ENCODE data around the gene LHX8.

Gene LHX8

DNA sequence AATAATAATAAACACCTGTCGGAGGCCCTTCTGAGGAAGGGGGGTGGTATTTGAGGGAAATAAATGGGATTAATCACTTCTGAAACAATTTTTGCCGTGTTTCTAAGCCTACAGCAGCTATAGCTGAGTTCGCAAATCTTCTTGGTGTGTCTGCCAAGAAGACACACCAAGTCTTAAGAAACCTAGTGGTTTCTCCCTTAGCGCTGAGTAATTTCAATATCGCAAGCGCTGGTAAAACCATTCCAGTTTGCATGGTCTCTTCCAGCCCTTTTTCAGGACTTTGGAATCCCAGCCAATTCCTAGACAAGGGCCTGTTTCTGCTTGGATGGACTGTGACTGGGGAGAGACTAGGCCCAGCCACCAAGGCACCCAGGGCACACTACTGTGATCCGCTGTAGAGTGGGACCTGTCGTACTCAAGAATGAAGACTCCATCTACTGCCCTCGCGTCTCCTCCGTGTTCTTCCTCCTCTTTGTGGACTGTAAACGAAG lies 7.5 kb upstream of the LHX8 start:
- no peaks in the 10 kb centered on the region for H3K4me1 Mint-ChIP-seq
- ATAC-seq (replicated peaks; ENCODE audit: extremely low read depth, poor library complexity, severe bottlenecking), result no peak
- no peak overlapping the region for H3K27ac Mint-ChIP-seq (ENCODE audit: low read depth)
- peaks cover 67% of the 10 kb centered on the region for H3K27me3 Mint-ChIP-seq
- H3K9me3 Mint-ChIP-seq, result no peaks in the 10 kb centered on the region
- no peaks in the 10 kb centered on the region for H3K36me3 Mint-ChIP-seq (ENCODE audit: insufficient read depth)
- DNase-seq (ENCODE audit: low spot score in 2 of 2), result no peak
- H3K4me3 Mint-ChIP-seq, result no peak overlapping the region

GRCh38 chr1:75127916-75128717 lies 6.1 kb upstream of the LHX8 start:
- H3K9me3 Mint-ChIP-seq, result peaks cover 6% of the 10 kb centered on the region
- H3K36me3 Mint-ChIP-seq (ENCODE audit: insufficient read depth), result no peaks in the 10 kb centered on the region
- peaks cover 81% of the 10 kb centered on the region for H3K27me3 Mint-ChIP-seq
- H3K4me3 Mint-ChIP-seq, result no peak overlapping the region
- H3K27ac Mint-ChIP-seq (ENCODE audit: low read depth), result no peak overlapping the region
- no peak for DNase-seq (ENCODE audit: low spot score in 2 of 2)
- H3K4me1 Mint-ChIP-seq, result no peaks in the 10 kb centered on the region
- ATAC-seq (replicated peaks; ENCODE audit: extremely low read depth, poor library complexity, severe bottlenecking), result no peak

DNA sequence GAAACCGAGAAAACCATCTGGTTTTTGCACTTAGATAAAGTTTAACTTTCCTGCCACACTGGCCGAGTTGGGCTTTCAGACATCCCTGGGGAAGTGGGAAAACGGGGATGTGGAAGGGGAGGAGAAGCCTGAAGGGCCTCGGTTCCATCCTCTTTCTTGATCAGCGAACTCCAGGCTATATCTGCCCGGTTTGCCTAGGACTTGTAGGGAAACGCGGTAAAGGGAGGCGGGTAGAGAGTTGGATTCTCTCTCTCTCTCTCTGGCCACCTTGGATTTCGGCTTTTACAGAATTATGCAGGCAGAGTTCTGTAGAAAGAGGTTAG lies 4.6 kb upstream of the LHX8 start:
- DNase-seq (ENCODE audit: low spot score in 2 of 2) (no peak), ATAC-seq (replicated peaks; ENCODE audit: extremely low read depth, poor library complexity, severe bottlenecking) (no peak)
- Mint-ChIP-seq H3K27ac (ENCODE audit: low read depth) (no peak overlapping the region), H3K36me3 (ENCODE audit: insufficient read depth) (no peaks in the 10 kb centered on the region), H3K4me1 (no peaks in the 10 kb centered on the region), H3K9me3 (peaks cover 6% of the 10 kb centered on the region), H3K27me3 (peaks cover 94% of the 10 kb centered on the region), H3K4me3 (no peak overlapping the region)

DNA sequence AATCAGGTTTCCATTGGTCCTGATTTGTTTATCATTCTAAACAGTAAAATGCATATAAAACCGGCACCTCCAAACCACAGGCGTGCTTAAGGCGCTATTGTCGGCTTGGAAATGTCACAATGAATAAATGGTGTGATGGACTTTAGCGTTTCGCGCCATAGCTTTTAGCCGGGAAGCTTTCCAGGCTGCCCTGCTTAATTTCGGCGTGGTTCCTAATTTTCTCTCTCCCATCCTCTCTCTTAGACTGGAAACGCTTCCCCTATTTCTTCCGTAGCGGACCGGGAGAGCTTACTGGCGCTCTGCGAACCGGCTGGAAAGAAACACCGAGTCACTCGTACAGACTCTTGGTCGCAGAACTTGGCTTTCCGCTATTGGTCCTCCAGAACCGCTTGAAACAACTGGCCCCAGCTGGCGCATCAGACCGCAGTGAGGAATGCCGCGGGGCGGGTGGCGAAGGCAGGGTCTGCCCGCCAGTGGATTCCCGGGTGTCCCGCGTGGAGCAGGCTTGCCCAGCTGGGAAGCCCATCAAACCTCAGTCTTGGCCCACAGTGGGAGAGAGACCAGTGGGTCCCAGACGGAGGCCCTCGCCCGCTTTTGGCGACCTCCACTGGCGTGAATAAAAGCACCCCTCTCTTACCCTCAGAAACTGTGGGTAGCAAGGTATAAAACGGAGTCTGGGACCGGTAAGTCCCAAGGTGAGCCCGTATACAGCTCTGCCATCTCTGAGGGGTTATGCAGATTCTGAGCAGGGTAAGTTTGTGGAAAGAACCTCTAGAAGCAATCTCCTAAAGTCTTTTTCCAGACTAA lies 4.0 kb upstream of the LHX8 start:
- no peak overlapping the region for H3K4me3 Mint-ChIP-seq
- no peaks in the 10 kb centered on the region for H3K4me1 Mint-ChIP-seq
- ATAC-seq (replicated peaks; ENCODE audit: extremely low read depth, poor library complexity, severe bottlenecking) (no peak), DNase-seq (ENCODE audit: low spot score in 2 of 2) (no peak)
- H3K27me3 Mint-ChIP-seq, result peaks cover 94% of the 10 kb centered on the region
- H3K9me3 Mint-ChIP-seq, result peaks cover 6% of the 10 kb centered on the region
- H3K36me3 Mint-ChIP-seq (ENCODE audit: insufficient read depth), result no peaks in the 10 kb centered on the region
- H3K27ac Mint-ChIP-seq (ENCODE audit: low read depth), result no peak overlapping the region

DNA sequence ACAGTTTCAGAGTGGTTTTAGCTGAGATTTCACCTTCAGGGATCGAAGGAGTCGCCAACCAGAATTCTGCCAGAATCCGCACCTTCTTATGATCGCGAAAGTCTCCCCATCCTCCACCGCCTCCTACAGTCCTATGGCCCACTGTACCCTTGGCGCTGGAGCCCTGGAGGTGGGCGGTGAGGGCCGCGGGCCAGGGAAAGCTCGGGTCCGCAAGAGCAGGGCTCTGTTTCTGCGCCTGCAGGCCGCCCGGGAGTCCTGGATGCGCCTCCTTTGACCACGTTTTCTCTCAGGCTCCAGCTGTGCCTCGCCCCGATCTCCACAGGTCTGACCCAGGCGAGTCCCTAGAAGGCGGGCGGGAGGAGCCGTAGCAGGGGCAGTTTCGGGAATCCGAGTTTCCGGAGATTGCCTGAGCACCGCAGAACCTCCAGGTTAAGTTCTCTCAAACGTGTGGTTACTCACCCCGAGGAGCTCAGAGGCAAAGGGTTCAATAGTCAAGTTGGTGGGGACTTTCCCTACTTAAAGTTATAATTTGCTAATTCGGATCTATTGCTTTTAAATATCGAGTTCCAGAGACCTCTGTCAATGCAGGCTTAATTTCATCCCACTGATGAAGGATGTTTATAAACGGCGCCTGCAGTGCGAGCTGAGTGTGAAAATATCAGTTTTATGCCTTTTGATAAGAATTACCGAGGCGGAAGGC lies 3.2 kb upstream of the LHX8 start:
- H3K27me3 Mint-ChIP-seq, result peaks cover 94% of the 10 kb centered on the region
- no peaks in the 10 kb centered on the region for H3K36me3 Mint-ChIP-seq (ENCODE audit: insufficient read depth)
- DNase-seq (ENCODE audit: low spot score in 2 of 2) (no peak), ATAC-seq (replicated peaks; ENCODE audit: extremely low read depth, poor library complexity, severe bottlenecking) (no peak)
- H3K4me3 Mint-ChIP-seq, result no peak overlapping the region
- peaks cover 6% of the 10 kb centered on the region for H3K9me3 Mint-ChIP-seq
- H3K27ac Mint-ChIP-seq (ENCODE audit: low read depth), result no peak overlapping the region
- no peaks in the 10 kb centered on the region for H3K4me1 Mint-ChIP-seq

GRCh38 chr1:75131565-75132241 lies 2.5 kb upstream of the LHX8 start:
- H3K36me3 Mint-ChIP-seq (ENCODE audit: insufficient read depth), result no peaks in the 10 kb centered on the region
- ATAC-seq (replicated peaks; ENCODE audit: extremely low read depth, poor library complexity, severe bottlenecking) (no peak), DNase-seq (ENCODE audit: low spot score in 2 of 2) (no peak)
- no peak overlapping the region for H3K4me3 Mint-ChIP-seq
- peaks cover 95% of the 10 kb centered on the region for H3K27me3 Mint-ChIP-seq
- H3K9me3 Mint-ChIP-seq, result peaks cover 6% of the 10 kb centered on the region
- H3K4me1 Mint-ChIP-seq, result no peaks in the 10 kb centered on the region
- H3K27ac Mint-ChIP-seq (ENCODE audit: low read depth), result no peak overlapping the region

DNA sequence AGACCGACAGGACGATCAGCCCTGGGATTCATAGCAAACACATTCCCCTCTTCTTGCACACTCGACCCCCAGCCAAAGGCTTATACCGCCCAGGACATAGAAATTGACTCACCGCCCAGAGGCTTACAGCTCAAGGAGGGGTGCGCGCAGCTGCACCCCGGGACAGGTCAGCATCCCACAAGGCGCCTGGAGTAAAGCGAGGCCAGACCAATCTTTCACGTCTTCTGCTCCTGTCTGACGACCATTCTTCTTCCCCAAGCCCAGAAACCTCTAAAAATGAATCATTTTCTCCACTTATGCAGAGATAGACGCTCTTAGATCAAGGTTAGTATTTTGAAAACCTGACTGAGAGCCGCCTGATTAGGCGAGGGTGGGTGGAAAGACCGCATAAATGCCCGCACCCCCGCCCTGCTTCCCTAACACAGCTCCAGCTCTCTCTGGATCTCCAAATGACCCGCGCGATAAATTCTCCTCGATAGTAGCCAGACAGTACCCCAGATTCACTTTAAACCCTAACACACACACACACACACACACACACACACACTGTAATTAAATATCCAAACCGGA lies 1.9 kb upstream of the LHX8 start:
- Mint-ChIP-seq H3K4me1 (no peaks in the 10 kb centered on the region), H3K4me3 (no peak overlapping the region), H3K9me3 (peaks cover 6% of the 10 kb centered on the region), H3K27ac (ENCODE audit: low read depth) (no peak overlapping the region), H3K36me3 (ENCODE audit: insufficient read depth) (no peaks in the 10 kb centered on the region), H3K27me3 (peaks cover 92% of the 10 kb centered on the region)
- ATAC-seq (replicated peaks; ENCODE audit: extremely low read depth, poor library complexity, severe bottlenecking) (no peak), DNase-seq (ENCODE audit: low spot score in 2 of 2) (no peak)

DNA sequence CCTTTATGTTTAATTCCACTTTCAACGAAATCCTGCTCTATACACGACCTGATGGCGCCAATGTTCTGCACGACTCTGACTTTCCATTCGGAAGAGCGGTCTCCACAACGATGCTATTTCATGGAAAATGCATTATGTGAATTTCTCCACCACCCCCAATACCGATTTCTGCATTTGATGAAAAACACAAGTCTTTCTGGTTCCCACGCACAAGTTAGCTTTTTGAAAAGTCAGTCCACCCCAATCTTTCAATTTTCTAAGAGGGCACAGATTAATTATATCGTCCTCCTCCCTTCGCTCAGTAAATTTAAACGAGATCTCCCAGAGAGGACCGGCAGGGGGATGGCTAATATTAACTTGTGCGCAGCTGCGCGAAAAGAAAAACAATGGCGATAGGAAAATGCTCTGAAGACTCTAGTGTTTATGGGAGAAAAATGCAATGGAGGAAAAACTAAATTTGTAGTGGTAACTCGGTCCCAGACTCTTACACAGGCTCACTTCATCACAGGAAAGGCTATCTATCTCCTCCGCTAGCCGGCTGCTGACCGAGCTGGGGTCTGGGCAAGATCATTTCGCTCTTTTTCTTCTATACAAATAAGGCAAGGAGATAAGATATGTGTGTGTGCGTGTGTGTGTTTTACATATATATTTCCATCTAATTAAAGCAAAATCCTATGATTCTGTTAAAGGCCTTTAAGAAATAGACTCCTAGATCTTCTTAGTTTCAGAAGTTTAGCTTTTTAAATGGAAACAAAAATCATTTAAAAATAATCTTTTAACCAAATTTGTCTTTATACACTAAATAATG lies 1.2 kb upstream of the LHX8 start:
- no peak for DNase-seq (ENCODE audit: low spot score in 2 of 2)
- H3K4me1 Mint-ChIP-seq, result no peaks in the 10 kb centered on the region
- peaks cover 6% of the 10 kb centered on the region for H3K9me3 Mint-ChIP-seq
- H3K27ac Mint-ChIP-seq (ENCODE audit: low read depth), result no peak overlapping the region
- H3K27me3 Mint-ChIP-seq, result peaks cover 92% of the 10 kb centered on the region
- no peak for ATAC-seq (replicated peaks; ENCODE audit: extremely low read depth, poor library complexity, severe bottlenecking)
- H3K36me3 Mint-ChIP-seq (ENCODE audit: insufficient read depth), result no peaks in the 10 kb centered on the region
- H3K4me3 Mint-ChIP-seq, result no peak overlapping the region

DNA sequence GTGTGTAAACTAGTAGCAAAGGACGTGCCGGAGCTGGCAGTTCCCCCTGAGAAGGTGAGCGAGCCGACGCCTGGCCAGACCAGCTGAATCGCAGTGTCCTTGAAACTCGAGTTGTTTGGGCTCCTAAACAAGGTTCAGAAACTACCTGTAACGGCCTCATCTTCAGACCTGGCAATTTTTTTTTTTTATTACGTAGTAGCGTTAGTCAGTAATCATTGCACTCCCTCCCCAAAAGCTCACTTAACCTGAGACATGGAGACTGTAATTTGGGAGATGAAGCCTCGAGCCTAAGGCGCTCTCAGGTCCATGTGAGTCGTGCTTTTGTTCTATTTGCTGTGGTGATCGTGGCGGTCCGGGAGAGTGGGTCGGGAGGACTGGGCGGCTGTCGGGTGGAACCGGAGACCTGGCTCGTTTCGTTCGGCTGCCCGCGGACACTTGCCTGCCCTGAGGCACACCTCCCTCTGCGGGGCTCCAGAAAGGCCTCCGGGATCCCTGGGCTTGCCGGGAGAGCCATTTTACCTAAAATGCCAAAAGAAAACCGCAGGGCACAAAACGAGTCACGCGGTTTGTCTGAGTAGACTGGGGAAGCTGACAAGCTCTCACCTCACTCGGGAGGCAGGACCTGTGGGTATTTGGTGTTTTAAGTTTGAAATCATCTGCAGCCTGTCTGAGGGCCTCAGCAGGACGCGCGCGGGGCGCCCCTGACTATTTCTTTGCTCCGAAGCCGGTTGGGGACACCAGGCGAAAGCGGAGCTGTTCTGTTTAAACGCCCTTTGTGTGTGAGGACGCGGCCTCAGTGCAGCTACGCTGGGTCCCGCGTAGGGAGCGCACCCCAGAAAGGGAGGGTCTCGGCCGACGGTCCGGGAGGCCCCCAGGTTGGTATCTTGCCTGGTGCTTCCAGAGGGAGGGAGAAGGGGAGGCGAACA lies 722 bp downstream of the LHX8 start:
- Mint-ChIP-seq H3K27me3 (peaks cover 77% of the 10 kb centered on the region), H3K4me3 (no peak overlapping the region)

DNA sequence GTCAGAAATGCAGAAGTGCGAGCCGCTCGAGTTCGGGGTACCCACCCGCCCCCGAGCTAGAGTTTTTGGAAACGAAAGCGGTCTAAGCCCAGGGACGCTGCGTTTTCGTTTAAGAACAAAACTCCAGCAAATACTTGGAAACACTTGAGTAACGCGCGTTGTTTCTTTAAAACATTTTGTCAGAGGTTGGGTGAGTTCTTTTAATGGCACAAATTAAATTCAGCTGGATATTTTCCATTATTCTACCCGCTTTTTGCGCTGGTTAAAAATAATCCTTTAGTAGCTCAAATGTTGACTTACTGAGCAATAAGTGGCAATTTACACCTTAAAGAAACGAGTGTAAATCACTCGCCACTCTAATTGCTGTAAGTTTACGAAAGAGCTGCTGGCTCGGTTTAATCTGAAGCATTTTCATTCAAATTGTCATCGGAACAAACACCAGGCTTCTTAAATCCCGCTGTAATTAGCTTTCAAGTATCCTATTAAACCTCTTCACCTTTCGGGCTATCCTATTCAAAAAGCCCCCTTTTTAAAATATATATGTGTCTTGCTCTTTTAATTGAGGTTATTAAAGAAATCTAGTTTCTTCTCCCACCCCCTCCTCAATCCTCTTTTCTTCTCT lies 1.5 kb downstream of the LHX8 start:
- H3K36me3 Mint-ChIP-seq (ENCODE audit: insufficient read depth), result no peaks in the 10 kb centered on the region
- no peak overlapping the region for H3K27ac Mint-ChIP-seq (ENCODE audit: low read depth)
- no peaks in the 10 kb centered on the region for H3K4me1 Mint-ChIP-seq
- H3K4me3 Mint-ChIP-seq, result peak overlapping the region; percentile 14
- no peak for DNase-seq (ENCODE audit: low spot score in 2 of 2)
- no peak for ATAC-seq (replicated peaks; ENCODE audit: extremely low read depth, poor library complexity, severe bottlenecking)
- peaks cover 70% of the 10 kb centered on the region for H3K27me3 Mint-ChIP-seq
- H3K9me3 Mint-ChIP-seq, result peaks cover 6% of the 10 kb centered on the region

More for the DNA sequence above, 722 bp downstream of the LHX8 start:
- Mint-ChIP-seq H3K9me3 (peaks cover 6% of the 10 kb centered on the region), H3K36me3 (ENCODE audit: insufficient read depth) (no peaks in the 10 kb centered on the region), H3K27ac (ENCODE audit: low read depth) (no peak overlapping the region), H3K4me1 (no peaks in the 10 kb centered on the region)
- no peak for ATAC-seq (replicated peaks; ENCODE audit: extremely low read depth, poor library complexity, severe bottlenecking)
- no peak for DNase-seq (ENCODE audit: low spot score in 2 of 2)

All from central memory CD8-positive, alpha-beta T cell (primary cell).